NCI-H1694 (cell line): Measurements from ENCODE around the gene MYH10.

ENCODE experiments used
- DNase-seq: peaks from one replicate; lab custom pipeline; 2025; lab: John Stamatoyannopoulos, UW

The MYH10 gene

GRCh38 chr17:8444494-8444893 is 186.0 kb downstream of the MYH10 start:
- DNase-seq = no peak

- DNase-seq = no peak
Measured at GRCh38 chr17:8443756-8444155, 186.8 kb downstream of the MYH10 start.

- no peak for DNase-seq
Measured at GRCh38 chr17:8442310-8442709, 188.2 kb downstream of the MYH10 start.

- no peak for DNase-seq
Measured at GRCh38 chr17:8441690-8442089, 188.8 kb downstream of the MYH10 start.

GRCh38 chr17:8439681-8440080 is 190.8 kb downstream of the MYH10 start:
- no peak for DNase-seq

GRCh38 chr17:8438441-8438840 is 192.1 kb downstream of the MYH10 start:
- DNase-seq = no peak

- no peak for DNase-seq
Measured at GRCh38 chr17:8436844-8437171, 193.7 kb downstream of the MYH10 start.

GRCh38 chr17:8436169-8436843 is 194.2 kb downstream of the MYH10 start:
- peak; percentile 4 for DNase-seq

GRCh38 chr17:8435245-8436168 is 195.0 kb downstream of the MYH10 start, which contains the start of gene NDEL1:
TSS of gene NDEL1 (plus strand) at chr17:8435884. CDS start at chr17:8444272, 8,388 bp downstream.
- peak; percentile 90 for DNase-seq

GRCh38 chr17:8430966-8431365 is 199.6 kb downstream of the MYH10 start:
- no peak for DNase-seq

- DNase-seq = no peak
Measured at GRCh38 chr17:8426802-8427201, 203.7 kb downstream of the MYH10 start.

- no peak for DNase-seq
Measured at GRCh38 chr17:8426094-8426720, 204.3 kb downstream of the MYH10 start.
